ENCODE measurements around the gene PLOD3. TPM values are rescaled to one million over a fixed set of nuclear protein-coding genes. Genes with fewer than 3 reads are reported as not detected.

Gene PLOD3
- total and polyA plus RNA-seq, 3 experiments from 2014 or later, result 23.1 to 45.4 (median 41.3) TPM

GRCh38 chr7:101237206-101238067, 20.1 kb upstream of the PLOD3 start, which contains the start of gene CLDN15:
Gene CLDN15 (minus strand): TSS chr7:101237802. CDS start chr7:101237581, 221 bp downstream.
- Mint-ChIP-seq H3K4me3 (no peak within 1 kb of the TSS), H3K9me3 (no peaks in the 10 kb centered on the region), H3K27me3 (peaks cover 0 to 1% of the 10 kb centered on the region in 2 donors), H3K27ac (no peak within 1 kb of the TSS), H3K4me1 (peaks cover 2 to 8% (median 5%) of the 10 kb centered on the region in 3 donors), H3K36me3 (peaks cover 0 to 43% (median 0%) of the 10 kb centered on the region in 3 donors)
- Histone ChIP-seq H3K4me3 (ENCODE audit: low read length) (no peak within 1 kb of the TSS), H3K27ac (ENCODE audit: low read depth, low read length) (no peak within 1 kb of the TSS), H3K9me3 (ENCODE audit: low read length) (no peaks in the 10 kb centered on the region), H3K4me1 (ENCODE audit: insufficient read depth, low read length) (no peaks in the 10 kb centered on the region), H3K27me3 (ENCODE audit: insufficient read depth, low read length, poor library complexity, severe bottlenecking) (no peaks in the 10 kb centered on the region), H3K36me3 (ENCODE audit: insufficient read depth, low read length) (peaks cover 20% of the 10 kb centered on the region)
- ChIA-PET CTCF (no interaction called here), POLR2A (interaction anchor here (0.9 kb wide), 1 partner anchor 20 kb away, joined by 3 read pairs; the partner anchor contains the start of genes PLOD3 and ZNHIT1)
- no peak for DNase-seq

GRCh38 chr7:101236292-101236835, 19.0 kb upstream of the PLOD3 start:
- Mint-ChIP-seq H3K36me3 (peaks cover 0 to 47% (median 0%) of the 10 kb centered on the region in 3 donors), H3K9me3 (no peaks in the 10 kb centered on the region), H3K4me3 (no peak overlapping the region), H3K27ac (no peak overlapping the region), H3K27me3 (peaks cover 0 to 1% of the 10 kb centered on the region in 2 donors), H3K4me1 (peaks cover 0 to 4% (median 0%) of the 10 kb centered on the region in 3 donors)
- CTCF ChIA-PET, result interaction anchor here (2.0 to 2.6 kb wide), 2 partner anchors 7 to 46 kb away, joined by 6 to 18 read pairs; no protein-coding TSS in a partner anchor
- peaks cover 20% of the 10 kb centered on the region for H3K36me3 ChIP-seq (ENCODE audit: insufficient read depth, low read length)
- no peak overlapping the region for H3K27ac ChIP-seq (ENCODE audit: low read depth, low read length)
- no peaks in the 10 kb centered on the region for H3K9me3 ChIP-seq (ENCODE audit: low read length)
- H3K27me3 ChIP-seq (ENCODE audit: insufficient read depth, low read length, poor library complexity, severe bottlenecking), result no peaks in the 10 kb centered on the region
- DNase-seq, result no peak
- no peaks in the 10 kb centered on the region for H3K4me1 ChIP-seq (ENCODE audit: insufficient read depth, low read length)
- H3K4me3 ChIP-seq (ENCODE audit: low read length), result no peak overlapping the region
- POLR2A ChIA-PET, result interaction anchor here (0.9 kb wide), 1 partner anchor 19 kb away, joined by 3 read pairs; the partner anchor contains the start of genes PLOD3 and ZNHIT1

GRCh38 chr7:101235522-101235921, 18.1 kb upstream of the PLOD3 start:
- peaks cover 16% of the 10 kb centered on the region for H3K36me3 ChIP-seq (ENCODE audit: insufficient read depth, low read length)
- H3K27ac ChIP-seq (ENCODE audit: low read depth, low read length), result no peak overlapping the region
- no peaks in the 10 kb centered on the region for H3K27me3 ChIP-seq (ENCODE audit: insufficient read depth, low read length, poor library complexity, severe bottlenecking)
- H3K4me1 ChIP-seq (ENCODE audit: insufficient read depth, low read length), result no peaks in the 10 kb centered on the region
- ChIA-PET CTCF (interaction anchor here (1.2 to 2.6 kb wide), 3 partner anchors 8 to 47 kb away, joined by 3 to 18 read pairs (median 6); no protein-coding TSS in a partner anchor), POLR2A (no interaction called here)
- H3K9me3 ChIP-seq (ENCODE audit: low read length), result no peaks in the 10 kb centered on the region
- Mint-ChIP-seq H3K4me1 (peaks cover 0 to 3% (median under 1%) of the 10 kb centered on the region in 3 donors), H3K27me3 (peaks cover 0 to 1% of the 10 kb centered on the region in 2 donors), H3K36me3 (peaks cover 0 to 47% (median 0%) of the 10 kb centered on the region in 3 donors), H3K9me3 (no peaks in the 10 kb centered on the region), H3K27ac (peak overlapping the region in 1 of 8 donors; percentile 80), H3K4me3 (no peak overlapping the region)
- DNase-seq, result no peak
- H3K4me3 ChIP-seq (ENCODE audit: low read length), result no peak overlapping the region

GRCh38 chr7:101235050-101235449, 17.7 kb upstream of the PLOD3 start:
- H3K4me1 ChIP-seq (ENCODE audit: insufficient read depth, low read length), result no peaks in the 10 kb centered on the region
- Mint-ChIP-seq H3K4me1 (peaks cover 0 to 5% (median 0%) of the 10 kb centered on the region in 3 donors), H3K4me3 (no peak overlapping the region), H3K9me3 (no peaks in the 10 kb centered on the region), H3K36me3 (peaks cover 0 to 44% (median 0%) of the 10 kb centered on the region in 3 donors), H3K27ac (peak overlapping the region in 1 of 8 donors; percentile 47), H3K27me3 (peaks cover 0 to 1% of the 10 kb centered on the region in 2 donors)
- H3K9me3 ChIP-seq (ENCODE audit: low read length), result no peaks in the 10 kb centered on the region
- H3K27me3 ChIP-seq (ENCODE audit: insufficient read depth, low read length, poor library complexity, severe bottlenecking), result no peaks in the 10 kb centered on the region
- DNase-seq, result no peak
- H3K27ac ChIP-seq (ENCODE audit: low read depth, low read length), result no peak overlapping the region
- ChIA-PET CTCF (interaction anchor here (1.0 to 2.6 kb wide), 4 partner anchors 9 to 47 kb away, joined by 3 to 18 read pairs (median 4); no protein-coding TSS in a partner anchor), POLR2A (no interaction called here)
- H3K4me3 ChIP-seq (ENCODE audit: low read length), result no peak overlapping the region
- peaks cover 13% of the 10 kb centered on the region for H3K36me3 ChIP-seq (ENCODE audit: insufficient read depth, low read length)

- Mint-ChIP-seq H3K27ac (peak overlapping the region in 2 of 8 donors; percentile 47 to 89), H3K36me3 (peaks cover 0 to 43% (median 0%) of the 10 kb centered on the region in 3 donors), H3K27me3 (peaks cover 0 to 1% of the 10 kb centered on the region in 2 donors), H3K4me3 (no peak overlapping the region), H3K4me1 (peaks cover 0 to 5% (median 0%) of the 10 kb centered on the region in 3 donors), H3K9me3 (no peaks in the 10 kb centered on the region)
- H3K36me3 ChIP-seq (ENCODE audit: insufficient read depth, low read length), result peaks cover 9% of the 10 kb centered on the region
- no peak overlapping the region for H3K27ac ChIP-seq (ENCODE audit: low read depth, low read length)
- ChIA-PET POLR2A (no interaction called here), CTCF (interaction anchor here (1.0 to 2.6 kb wide), 4 partner anchors 9 to 48 kb away, joined by 3 to 18 read pairs (median 4); no protein-coding TSS in a partner anchor)
- DNase-seq, result no peak
- no peaks in the 10 kb centered on the region for H3K4me1 ChIP-seq (ENCODE audit: insufficient read depth, low read length)
- H3K27me3 ChIP-seq (ENCODE audit: insufficient read depth, low read length, poor library complexity, severe bottlenecking), result no peaks in the 10 kb centered on the region
- H3K4me3 ChIP-seq (ENCODE audit: low read length), result no peak overlapping the region
- no peaks in the 10 kb centered on the region for H3K9me3 ChIP-seq (ENCODE audit: low read length)
These were observed 17.3 kb upstream of the PLOD3 start for GRCh38 chr7:101234636-101235035.

- Mint-ChIP-seq H3K27ac (peak overlapping the region in 1 of 8 donors; percentile 46), H3K27me3 (peaks cover 0 to 1% of the 10 kb centered on the region in 2 donors), H3K4me1 (peaks cover 0 to 5% (median 0%) of the 10 kb centered on the region in 3 donors), H3K9me3 (no peaks in the 10 kb centered on the region), H3K36me3 (peaks cover 0 to 42% (median 0%) of the 10 kb centered on the region in 3 donors), H3K4me3 (no peak overlapping the region)
- ChIA-PET POLR2A (no interaction called here), CTCF (interaction anchor here (1.0 to 2.6 kb wide), 2 partner anchors 10 to 14 kb away, joined by 3 to 18 read pairs; no protein-coding TSS in a partner anchor)
- H3K4me1 ChIP-seq (ENCODE audit: insufficient read depth, low read length), result no peaks in the 10 kb centered on the region
- no peak for DNase-seq
- H3K36me3 ChIP-seq (ENCODE audit: insufficient read depth, low read length), result peaks cover 6% of the 10 kb centered on the region
- H3K27ac ChIP-seq (ENCODE audit: low read depth, low read length), result no peak overlapping the region
- H3K9me3 ChIP-seq (ENCODE audit: low read length), result no peaks in the 10 kb centered on the region
- H3K27me3 ChIP-seq (ENCODE audit: insufficient read depth, low read length, poor library complexity, severe bottlenecking), result no peaks in the 10 kb centered on the region
- H3K4me3 ChIP-seq (ENCODE audit: low read length), result no peak overlapping the region
These were observed 16.6 kb upstream of the PLOD3 start for GRCh38 chr7:101233907-101234547.

GRCh38 chr7:101232141-101232850, 14.9 kb upstream of the PLOD3 start:
- no peaks in the 10 kb centered on the region for H3K9me3 Mint-ChIP-seq

More at GRCh38 chr7:101232141-101232850, 14.9 kb upstream of the PLOD3 start:
- H3K4me3 ChIP-seq (ENCODE audit: low read length), result no peak overlapping the region
- H3K27me3 Mint-ChIP-seq, result peaks cover 0 to 1% of the 10 kb centered on the region in 2 donors
- POLR2A ChIA-PET, result no interaction called here
- no peaks in the 10 kb centered on the region for H3K4me1 ChIP-seq (ENCODE audit: insufficient read depth, low read length)
- H3K36me3 ChIP-seq (ENCODE audit: insufficient read depth, low read length), result peaks cover 5% of the 10 kb centered on the region
- H3K36me3 Mint-ChIP-seq, result peaks cover 0 to 43% (median 2%) of the 10 kb centered on the region in 3 donors
- no peak overlapping the region for H3K27ac ChIP-seq (ENCODE audit: low read depth, low read length)
- CTCF ChIA-PET, result no interaction called here
- H3K27me3 ChIP-seq (ENCODE audit: insufficient read depth, low read length, poor library complexity, severe bottlenecking), result no peaks in the 10 kb centered on the region
- peak overlapping the region in 2 of 8 donors; percentile 50 to 84 for H3K27ac Mint-ChIP-seq
- peaks cover 0 to 5% (median 0%) of the 10 kb centered on the region in 3 donors for H3K4me1 Mint-ChIP-seq
- no peaks in the 10 kb centered on the region for H3K9me3 ChIP-seq (ENCODE audit: low read length)
- no peak overlapping the region for H3K4me3 Mint-ChIP-seq
- no peak for DNase-seq
